Subcutaneous adipose tissue (tissue), 4 donors: Measurements from ENCODE around the gene UBIAD1. TPM values are rescaled to one million over a fixed set of nuclear protein-coding genes. Genes with fewer than 3 reads are reported as not detected.

Source experiments
- CTCF ChIP-seq: fragments of 450-650 bp; IDR thresholded peaks from one replicate; pipeline ENCODE4 v1.5.1; 2016; ENCODE audit warnings: low read depth, mild to moderate bottlenecking, control low read depth, antibody characterized with exemption, moderate library complexity
- total RNA-seq, 4 donors: library from RNA; depleted of rRNA; stranded (reverse); fragments of >200 nt; gene quantifications; one replicate each; pipeline ENCODE4 v1.1.0, GENCODE V29; 2016

Gene UBIAD1
- total RNA-seq, 4 donors from 2014 or later = 7.0 to 15.4 (median 11.0) TPM

- TF ChIP-seq CTCF = no peak
These were observed 6.5 kb upstream of the UBIAD1 start for GRCh38 chr1:11266268-11267074.

- no peak for TF ChIP-seq CTCF
These were observed 510 bp upstream of the UBIAD1 start for GRCh38 chr1:11272544-11272831.

- TF ChIP-seq CTCF = no peak
These were observed 717 bp downstream of the UBIAD1 start for GRCh38 chr1:11273595-11274234.

GRCh38 chr1:11279152-11279551 lies 6.2 kb downstream of the UBIAD1 start:
- TF ChIP-seq CTCF = no peak

- TF ChIP-seq CTCF = no peak
These were observed 6.6 kb downstream of the UBIAD1 start for GRCh38 chr1:11279630-11280029.

- TF ChIP-seq CTCF = no peak
These were observed 7.8 kb downstream of the UBIAD1 start for GRCh38 chr1:11280719-11281376.
